Measurements from ENCODE around the gene OLFM1. TPM values are rescaled to one million over a fixed set of nuclear protein-coding genes. Genes with fewer than 3 reads are reported as not detected.
"Not testable (repeated sequence)": the region's sequence is repeated elsewhere in the genome, so short reads cannot be mapped to it uniquely, and the experiment has no call there.

Gene OLFM1
- polyA plus RNA-seq, 4 donors = 1.4 to 36.5 (median 3.2) TPM; not detected in 1

- H3K27ac ChIP-seq (ENCODE audit: low read depth in 1 of 3, low read length in 2 of 3) = no peak overlapping the region
- H3K4me1 ChIP-seq (ENCODE audit: control insufficient read depth in 3 of 3, insufficient read depth in 2 of 3, low read depth in 1 of 3, low read length in 2 of 3) = no peaks in the 10 kb centered on the region
- FAIRE-seq = no peak
- H3K9me3 ChIP-seq (ENCODE audit: control insufficient read depth in 2 of 2, insufficient read depth in 1 of 2, low read depth in 1 of 2, low read length in 1 of 2) = no peaks in the 10 kb centered on the region
- no peaks in the 10 kb centered on the region for H3K36me3 ChIP-seq (ENCODE audit: control insufficient read depth in 3 of 3, insufficient read depth in 2 of 3, low read depth in 1 of 3, low read length in 3 of 3)
- no peak overlapping the region for H3K4me3 ChIP-seq (ENCODE audit: low read depth in 1 of 3, low read length in 3 of 3)
- H3K27me3 ChIP-seq (ENCODE audit: control insufficient read depth in 3 of 3, insufficient read depth in 3 of 3, low read length in 3 of 3) = no peaks in the 10 kb centered on the region
- 78 to 82% (median 82%) methylated on average over 7 to 9 of the region's 9 CpGs for WGBS, 3 donors
- no peak for DNase-seq
Measured at GRCh38 chr9:135147938-135148337, 60.5 kb downstream of the OLFM1 start.

DNA sequence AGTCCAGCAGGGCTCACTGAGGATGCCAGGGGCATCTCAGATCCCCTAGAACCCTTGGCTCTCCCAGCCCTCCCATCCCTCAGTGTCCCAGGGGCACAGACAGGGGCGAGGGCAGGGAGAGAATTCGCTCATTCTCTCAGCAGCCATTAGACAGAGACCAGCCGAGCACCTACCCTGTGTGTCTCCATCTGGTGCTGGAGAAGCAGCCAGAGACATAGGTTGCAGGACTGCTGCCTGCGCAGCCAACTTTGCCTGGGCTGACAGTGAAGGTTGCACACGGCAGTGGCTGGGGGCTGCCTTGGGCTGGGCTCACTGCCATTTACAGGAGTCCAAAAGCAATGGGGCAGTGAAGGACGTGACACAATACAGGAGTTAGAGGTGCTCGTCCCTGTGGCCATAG, 60.9 kb downstream of the OLFM1 start:
- H3K4me3 ChIP-seq (ENCODE audit: low read depth in 1 of 3, low read length in 3 of 3) = no peak overlapping the region
- 68 to 78% (median 69%) methylated on average over 7 of the region's 7 CpGs for WGBS, 3 donors
- FAIRE-seq (no peak), DNase-seq (no peak)
- H3K4me1 ChIP-seq (ENCODE audit: control insufficient read depth in 3 of 3, insufficient read depth in 2 of 3, low read depth in 1 of 3, low read length in 2 of 3) = no peaks in the 10 kb centered on the region
- H3K27ac ChIP-seq (ENCODE audit: low read depth in 1 of 3, low read length in 2 of 3) = no peak overlapping the region
- no peaks in the 10 kb centered on the region for H3K27me3 ChIP-seq (ENCODE audit: control insufficient read depth in 3 of 3, insufficient read depth in 3 of 3, low read length in 3 of 3)
- no peaks in the 10 kb centered on the region for H3K9me3 ChIP-seq (ENCODE audit: control insufficient read depth in 2 of 2, insufficient read depth in 1 of 2, low read depth in 1 of 2, low read length in 1 of 2)
- H3K36me3 ChIP-seq (ENCODE audit: control insufficient read depth in 3 of 3, insufficient read depth in 2 of 3, low read depth in 1 of 3, low read length in 3 of 3) = no peaks in the 10 kb centered on the region

- not testable (repeated sequence) for H3K4me3 ChIP-seq (ENCODE audit: low read depth in 1 of 3, low read length in 3 of 3); FAIRE-seq; H3K27me3 ChIP-seq (ENCODE audit: control insufficient read depth in 3 of 3, insufficient read depth in 3 of 3, low read length in 3 of 3); H3K27ac ChIP-seq (ENCODE audit: low read depth in 1 of 3, low read length in 2 of 3); H3K36me3 ChIP-seq (ENCODE audit: control insufficient read depth in 3 of 3, insufficient read depth in 2 of 3, low read depth in 1 of 3, low read length in 3 of 3); H3K9me3 ChIP-seq (ENCODE audit: control insufficient read depth in 2 of 2, insufficient read depth in 1 of 2, low read depth in 1 of 2, low read length in 1 of 2); H3K4me1 ChIP-seq (ENCODE audit: control insufficient read depth in 3 of 3, insufficient read depth in 2 of 3, low read depth in 1 of 3, low read length in 2 of 3); DNase-seq
- WGBS, 3 donors = 76 to 88% (median 88%) methylated on average over 9 of the region's 9 CpGs
Measured at GRCh38 chr9:135149901-135150300, 62.4 kb downstream of the OLFM1 start.

DNA sequence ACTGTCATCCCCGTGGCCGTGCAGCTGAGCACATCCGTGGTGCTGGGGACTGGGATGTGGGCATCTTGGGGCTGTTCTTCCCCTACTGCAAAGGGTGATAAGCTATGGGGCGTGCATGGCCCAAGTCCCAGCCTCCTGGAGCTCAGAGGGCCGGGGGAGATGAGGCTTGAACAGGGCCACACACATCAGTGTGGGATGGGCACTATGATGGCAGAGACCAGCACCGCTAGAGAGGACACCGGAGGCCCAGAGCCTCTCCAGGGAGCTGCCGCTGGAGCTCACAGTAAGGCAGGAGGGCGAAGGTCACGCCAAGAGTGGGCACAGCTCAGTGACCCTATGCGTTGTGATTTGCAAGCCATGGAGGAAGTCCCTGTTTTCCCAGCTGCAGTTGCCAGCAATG, 63.5 kb downstream of the OLFM1 start:
- whole genome bisulfite sequencing, 3 donors = 79 to 82% (median 80%) methylated on average over 11 of the region's 11 CpGs
- H3K27me3 ChIP-seq (ENCODE audit: control insufficient read depth in 3 of 3, insufficient read depth in 3 of 3, low read length in 3 of 3) = no peaks in the 10 kb centered on the region
- FAIRE-seq = no peak

DNA sequence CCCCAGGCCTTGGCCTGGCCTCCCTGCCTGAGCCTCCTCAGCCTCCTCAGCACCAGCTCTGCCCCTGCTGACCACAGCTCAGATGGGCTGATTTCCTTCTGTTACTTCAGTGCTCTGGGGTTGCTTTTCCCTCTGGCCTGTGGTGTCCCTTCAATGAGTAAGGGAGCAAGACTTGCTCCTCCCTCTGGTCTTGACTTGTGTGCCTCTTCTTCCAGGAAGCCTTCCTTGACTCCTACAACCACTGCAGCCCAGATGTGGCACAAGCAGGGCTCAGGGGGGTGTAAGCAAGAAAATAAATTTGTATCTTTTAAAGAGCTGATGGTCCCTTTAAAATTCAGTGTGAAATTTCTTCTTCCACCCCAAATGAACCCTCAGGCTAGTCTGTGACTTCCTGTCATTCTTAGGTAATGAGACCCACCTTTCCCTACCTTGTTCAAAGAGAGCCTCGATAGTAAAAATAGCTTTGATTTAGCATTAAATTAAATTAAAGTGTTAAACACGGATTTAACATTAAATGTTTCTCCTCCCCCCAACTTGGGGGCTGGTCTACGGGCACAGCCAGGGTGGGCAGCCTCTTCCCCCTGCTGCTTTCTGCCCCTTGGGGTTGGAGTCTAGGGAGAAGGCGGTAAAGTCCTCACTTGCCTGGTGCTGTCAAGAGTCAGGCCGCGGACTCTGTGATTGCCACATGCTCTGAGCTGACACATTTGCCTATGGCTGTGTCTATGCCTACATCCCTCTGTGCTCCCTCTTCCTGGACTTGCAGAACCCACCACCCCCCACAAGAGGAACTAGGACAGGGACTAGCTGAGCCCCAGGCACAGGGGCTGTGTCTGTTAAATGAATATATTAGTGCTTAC, 64.5 kb downstream of the OLFM1 start:
- Histone ChIP-seq H3K27me3 (ENCODE audit: control insufficient read depth in 3 of 3, insufficient read depth in 3 of 3, low read length in 3 of 3) (no peaks in the 10 kb centered on the region), H3K27ac (ENCODE audit: low read depth in 1 of 3, low read length in 2 of 3) (no peak overlapping the region), H3K4me1 (ENCODE audit: control insufficient read depth in 3 of 3, insufficient read depth in 2 of 3, low read depth in 1 of 3, low read length in 2 of 3) (no peaks in the 10 kb centered on the region), H3K9me3 (ENCODE audit: control insufficient read depth in 2 of 2, insufficient read depth in 1 of 2, low read depth in 1 of 2, low read length in 1 of 2) (no peaks in the 10 kb centered on the region), H3K36me3 (ENCODE audit: control insufficient read depth in 3 of 3, insufficient read depth in 2 of 3, low read depth in 1 of 3, low read length in 3 of 3) (no peaks in the 10 kb centered on the region), H3K4me3 (ENCODE audit: low read depth in 1 of 3, low read length in 3 of 3) (no peak overlapping the region)
- DNase-seq = no peak
- WGBS, 3 donors = 55 to 68% (median 67%) methylated on average over 6 of the region's 6 CpGs
- FAIRE-seq = no peak

More for the DNA sequence above, 63.5 kb downstream of the OLFM1 start:
- Histone ChIP-seq H3K9me3 (ENCODE audit: control insufficient read depth in 2 of 2, insufficient read depth in 1 of 2, low read depth in 1 of 2, low read length in 1 of 2) (no peaks in the 10 kb centered on the region), H3K27ac (ENCODE audit: low read depth in 1 of 3, low read length in 2 of 3) (no peak overlapping the region), H3K4me3 (ENCODE audit: low read depth in 1 of 3, low read length in 3 of 3) (no peak overlapping the region), H3K4me1 (ENCODE audit: control insufficient read depth in 3 of 3, insufficient read depth in 2 of 3, low read depth in 1 of 3, low read length in 2 of 3) (no peaks in the 10 kb centered on the region), H3K36me3 (ENCODE audit: control insufficient read depth in 3 of 3, insufficient read depth in 2 of 3, low read depth in 1 of 3, low read length in 3 of 3) (no peaks in the 10 kb centered on the region)
- DNase-seq = no peak

- Histone ChIP-seq H3K4me1 (ENCODE audit: control insufficient read depth in 3 of 3, insufficient read depth in 2 of 3, low read depth in 1 of 3, low read length in 2 of 3) (no peaks in the 10 kb centered on the region), H3K4me3 (ENCODE audit: low read depth in 1 of 3, low read length in 3 of 3) (no peak overlapping the region), H3K27me3 (ENCODE audit: control insufficient read depth in 3 of 3, insufficient read depth in 3 of 3, low read length in 3 of 3) (no peaks in the 10 kb centered on the region), H3K9me3 (ENCODE audit: control insufficient read depth in 2 of 2, insufficient read depth in 1 of 2, low read depth in 1 of 2, low read length in 1 of 2) (no peaks in the 10 kb centered on the region), H3K27ac (ENCODE audit: low read depth in 1 of 3, low read length in 2 of 3) (no peak overlapping the region), H3K36me3 (ENCODE audit: control insufficient read depth in 3 of 3, insufficient read depth in 2 of 3, low read depth in 1 of 3, low read length in 3 of 3) (no peaks in the 10 kb centered on the region)
- WGBS, 3 donors = 29 to 43% (median 37%) methylated on average over 17 of the region's 17 CpGs
- no peak for FAIRE-seq
- DNase-seq = peak; percentile 36 to 65
Measured at GRCh38 chr9:135152614-135153334, 65.3 kb downstream of the OLFM1 start.

GRCh38 chr9:135154050-135154615, 66.7 kb downstream of the OLFM1 start:
- 74 to 83% (median 80%) methylated on average over 11 of the region's 11 CpGs for WGBS, 3 donors
- no peaks in the 10 kb centered on the region for H3K4me1 ChIP-seq (ENCODE audit: control insufficient read depth in 3 of 3, insufficient read depth in 2 of 3, low read depth in 1 of 3, low read length in 2 of 3)
- DNase-seq (no peak), FAIRE-seq (no peak)
- peaks cover 0 to 2% (median 0%) of the 10 kb centered on the region in 3 donors for H3K27me3 ChIP-seq (ENCODE audit: control insufficient read depth in 3 of 3, insufficient read depth in 3 of 3, low read length in 3 of 3)
- no peak overlapping the region for H3K27ac ChIP-seq (ENCODE audit: low read depth in 1 of 3, low read length in 2 of 3)
- H3K4me3 ChIP-seq (ENCODE audit: low read depth in 1 of 3, low read length in 3 of 3) = no peak overlapping the region
- no peaks in the 10 kb centered on the region for H3K9me3 ChIP-seq (ENCODE audit: control insufficient read depth in 2 of 2, insufficient read depth in 1 of 2, low read depth in 1 of 2, low read length in 1 of 2)
- no peaks in the 10 kb centered on the region for H3K36me3 ChIP-seq (ENCODE audit: control insufficient read depth in 3 of 3, insufficient read depth in 2 of 3, low read depth in 1 of 3, low read length in 3 of 3)

DNA sequence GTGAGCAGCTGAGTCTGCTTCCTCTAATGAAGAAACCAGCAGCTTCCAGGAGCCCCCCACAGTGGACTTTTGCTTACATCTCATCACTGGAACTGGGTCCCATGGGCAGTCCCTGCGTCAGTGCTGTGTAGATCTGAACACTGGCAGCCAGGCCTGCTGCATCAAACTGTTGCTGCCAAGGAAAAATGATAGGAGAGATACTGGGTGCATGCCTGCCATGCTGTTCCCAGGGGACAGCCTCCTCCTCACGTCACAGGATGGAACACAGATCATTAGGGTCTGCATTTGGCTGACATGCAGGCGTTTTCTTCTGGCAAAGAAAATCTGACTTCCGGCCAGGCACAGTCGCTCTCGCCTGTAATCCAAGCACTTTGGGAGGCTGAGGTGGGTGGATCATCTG, 67.9 kb downstream of the OLFM1 start:
- Histone ChIP-seq H3K27me3 (ENCODE audit: control insufficient read depth in 3 of 3, insufficient read depth in 3 of 3, low read length in 3 of 3) (peaks cover 0 to 2% (median 0%) of the 10 kb centered on the region in 3 donors), H3K27ac (ENCODE audit: low read depth in 1 of 3, low read length in 2 of 3) (no peak overlapping the region), H3K4me3 (ENCODE audit: low read depth in 1 of 3, low read length in 3 of 3) (no peak overlapping the region), H3K4me1 (ENCODE audit: control insufficient read depth in 3 of 3, insufficient read depth in 2 of 3, low read depth in 1 of 3, low read length in 2 of 3) (no peaks in the 10 kb centered on the region), H3K36me3 (ENCODE audit: control insufficient read depth in 3 of 3, insufficient read depth in 2 of 3, low read depth in 1 of 3, low read length in 3 of 3) (no peaks in the 10 kb centered on the region), H3K9me3 (ENCODE audit: control insufficient read depth in 2 of 2, insufficient read depth in 1 of 2, low read depth in 1 of 2, low read length in 1 of 2) (no peaks in the 10 kb centered on the region)
- 79 to 85% (median 80%) methylated on average over 6 of the region's 6 CpGs for WGBS, 3 donors
- no peak for DNase-seq
- FAIRE-seq = no peak
